Measurements from ENCODE around the gene POU6F2. TPM values are rescaled to one million over a fixed set of nuclear protein-coding genes. Genes with fewer than 3 reads are reported as not detected.

Gene POU6F2
- total and polyA plus RNA-seq, 9 of the 15 experiments (the other 6 are each of a cell fraction or from before 2014, with no cell fraction given), result 0.29 to 1.5 (median 0.96) TPM

- FAIRE-seq (no peak), ATAC-seq (no peak), DNase-seq (ENCODE audit: extremely low read depth in 1 of 4, low spot score in 3 of 4) (no peak)
- Histone ChIP-seq H3K36me3 (ENCODE audit: control insufficient read depth, insufficient read depth, low read length) (no peaks in the 10 kb centered on the region), H3K4me2 (ENCODE audit: insufficient read depth, low read length) (no peak overlapping the region), H3K9me3 (replicated peaks; ENCODE audit: control insufficient read depth, insufficient read depth, low read depth, low read length) (no peaks in the 10 kb centered on the region), H3K4me1 (replicated peaks in 1 of 2; ENCODE audit: control insufficient read depth in 2 of 2, insufficient read depth in 2 of 2, low read length in 2 of 2) (no peaks in the 10 kb centered on the region), H3K79me2 (ENCODE audit: control insufficient read depth, insufficient read depth, low read length) (no peaks in the 10 kb centered on the region), H3K4me3 (no peak overlapping the region), H3K27me3 (ENCODE audit: control insufficient read depth in 2 of 2, insufficient read depth in 2 of 2, low read length in 2 of 2) (peaks cover 7 to 8% of the 10 kb centered on the region in 2 experiments; a peak in 3 of 5 replicates), H3K9me1 (ENCODE audit: control insufficient read depth, insufficient read depth, low read length) (no peaks in the 10 kb centered on the region), H2AFZ (ENCODE audit: low read depth, low read length) (no peak overlapping the region), H3K9ac (ENCODE audit: insufficient read depth in 1 of 2, low read depth in 2 of 2, low read length in 2 of 2) (no peak overlapping the region), H3K27ac (ENCODE audit: extremely low read depth, low read depth, low read length) (no peak overlapping the region), H4K20me1 (replicated peaks; ENCODE audit: control insufficient read depth, insufficient read depth, low read length) (peaks cover 8% of the 10 kb centered on the region)
- BruUV-seq (replicated peaks), result no TSS peak
- 2% methylated on average over 11 of the region's 11 CpGs for WGBS (ENCODE audit: insufficient coverage, low coverage, missing lambda C conversion rate)
- CTCF ChIA-PET (ENCODE audit: low intra/inter-chr PET ratio), result no interaction called here
- TF ChIP-seq SPI1 (IDR thresholded peaks at IDR 0.05; ENCODE audit: borderline replicate concordance, low read depth, low read length) (peak; percentile 85), ZBTB7A (IDR thresholded peaks at IDR 0.05; ENCODE audit: borderline replicate concordance, control insufficient read depth, low read depth, low read length) (no peak)
- in situ Hi-C loops (cut with MboI) (no loop called here), intact Hi-C loops (cut with micrococcal nuclease) (no loop called here)
- POLR2A ChIA-PET, result interaction anchor here (0.6 to 0.7 kb wide), 2 partner anchors 11 to 1396 kb away, joined by 3 read pairs; no protein-coding TSS in a partner anchor
Observed at GRCh38 chr7:39069896-39070881, 92.5 kb downstream of the POU6F2 start.

- H3K4me1 ChIP-seq (replicated peaks in 1 of 2; ENCODE audit: control insufficient read depth in 2 of 2, insufficient read depth in 2 of 2, low read length in 2 of 2), result no peaks in the 10 kb centered on the region
- intact Hi-C loops (cut with micrococcal nuclease) (no loop called here), in situ Hi-C loops (cut with MboI) (no loop called here)
- peaks cover 7 to 8% of the 10 kb centered on the region in 2 experiments; a peak in 3 of 5 replicates for H3K27me3 ChIP-seq (ENCODE audit: control insufficient read depth in 2 of 2, insufficient read depth in 2 of 2, low read length in 2 of 2)
- H3K9ac ChIP-seq (ENCODE audit: insufficient read depth in 1 of 2, low read depth in 2 of 2, low read length in 2 of 2), result no peak overlapping the region
- peak; percentile 59; the same call in 2 of the 3 replicates for ATAC-seq
- no peak overlapping the region for H3K4me2 ChIP-seq (ENCODE audit: insufficient read depth, low read length)
- WGBS (ENCODE audit: insufficient coverage, low coverage, missing lambda C conversion rate), result 2% methylated on average over 5 of the region's 5 CpGs
- H4K20me1 ChIP-seq (replicated peaks; ENCODE audit: control insufficient read depth, insufficient read depth, low read length), result peaks cover 8% of the 10 kb centered on the region
- H3K9me3 ChIP-seq (replicated peaks; ENCODE audit: control insufficient read depth, insufficient read depth, low read depth, low read length), result no peaks in the 10 kb centered on the region
- no peak overlapping the region for H3K4me3 ChIP-seq
- POLR2A ChIA-PET, result no interaction called here
- H3K27ac ChIP-seq (ENCODE audit: extremely low read depth, low read depth, low read length), result no peak overlapping the region
- CTCF ChIA-PET (ENCODE audit: low intra/inter-chr PET ratio), result no interaction called here
- no peaks in the 10 kb centered on the region for H3K9me1 ChIP-seq (ENCODE audit: control insufficient read depth, insufficient read depth, low read length)
- no peaks in the 10 kb centered on the region for H3K79me2 ChIP-seq (ENCODE audit: control insufficient read depth, insufficient read depth, low read length)
- no TSS peak for BruUV-seq (replicated peaks)
- no peak overlapping the region for H2AFZ ChIP-seq (ENCODE audit: low read depth, low read length)
- no peaks in the 10 kb centered on the region for H3K36me3 ChIP-seq (ENCODE audit: control insufficient read depth, insufficient read depth, low read length)
- peak; percentile 61 for FAIRE-seq
- no peak for DNase-seq (ENCODE audit: extremely low read depth in 1 of 4, low spot score in 3 of 4)
- TF ChIP-seq CTCFL (IDR thresholded peaks at IDR 0.05; ENCODE audit: borderline replicate concordance, insufficient read depth, low read depth, low read length, poor library complexity, severe bottlenecking) (peak; percentile 75), MLX (CRISPR knock-in tag; conservative IDR thresholded peaks at IDR 0.05) (no peak), CTCF (IDR thresholded peaks at IDR 0.05 in 2 of 3, conservative IDR thresholded peaks at IDR 0.05 in 1 of 3; ENCODE audit: insufficient read depth in 2 of 3, low read depth in 1 of 3, low read length in 3 of 3) (0 out of 6 replicates have a peak, but pooled peaks of 1 of the 3 experiments have one; percentile 3)
Observed at GRCh38 chr7:39071116-39071515, 93.4 kb downstream of the POU6F2 start.
